BLaER1 (cell line): ENCODE data around the gene CFL1.

Source experiments
- H3K27ac ChIP-seq: shearing (Covaris generic); formaldehyde crosslinking; 2 replicates; pipeline ENCODE4 v1.8.1; 2022
- H3K27me3 ChIP-seq: shearing (Covaris generic); formaldehyde crosslinking; 2 replicates; pipeline ENCODE4 v1.8.1; 2022
- H3K36me3 ChIP-seq: shearing (Covaris generic); formaldehyde crosslinking; 2 replicates; pipeline ENCODE4 v1.8.1; 2022
- H3K4me1 ChIP-seq: shearing (Covaris generic); formaldehyde crosslinking; 2 replicates; pipeline ENCODE4 v1.8.1; 2022
- H3K4me2 ChIP-seq: shearing (Covaris generic); formaldehyde crosslinking; 2 replicates; pipeline ENCODE4 v1.8.1; 2022
- H3K4me3 ChIP-seq: shearing (Covaris generic); formaldehyde crosslinking; 2 replicates; pipeline ENCODE4 v1.8.1; 2022
- H3K9ac ChIP-seq: shearing (Covaris generic); formaldehyde crosslinking; 2 replicates; pipeline ENCODE4 v1.8.1; 2022
- H3K9me3 ChIP-seq: shearing (Covaris generic); formaldehyde crosslinking; 2 replicates; pipeline ENCODE4 v1.8.1; 2022
- H4K20me1 ChIP-seq: shearing (Covaris generic); formaldehyde crosslinking; 2 replicates; pipeline ENCODE4 v1.8.1; 2022
- Cebpa-rat ChIP-seq: shearing (Covaris generic); IDR thresholded peaks from 2 replicates; pipeline ENCODE4 v1.8.1; 2022

Gene CFL1

DNA sequence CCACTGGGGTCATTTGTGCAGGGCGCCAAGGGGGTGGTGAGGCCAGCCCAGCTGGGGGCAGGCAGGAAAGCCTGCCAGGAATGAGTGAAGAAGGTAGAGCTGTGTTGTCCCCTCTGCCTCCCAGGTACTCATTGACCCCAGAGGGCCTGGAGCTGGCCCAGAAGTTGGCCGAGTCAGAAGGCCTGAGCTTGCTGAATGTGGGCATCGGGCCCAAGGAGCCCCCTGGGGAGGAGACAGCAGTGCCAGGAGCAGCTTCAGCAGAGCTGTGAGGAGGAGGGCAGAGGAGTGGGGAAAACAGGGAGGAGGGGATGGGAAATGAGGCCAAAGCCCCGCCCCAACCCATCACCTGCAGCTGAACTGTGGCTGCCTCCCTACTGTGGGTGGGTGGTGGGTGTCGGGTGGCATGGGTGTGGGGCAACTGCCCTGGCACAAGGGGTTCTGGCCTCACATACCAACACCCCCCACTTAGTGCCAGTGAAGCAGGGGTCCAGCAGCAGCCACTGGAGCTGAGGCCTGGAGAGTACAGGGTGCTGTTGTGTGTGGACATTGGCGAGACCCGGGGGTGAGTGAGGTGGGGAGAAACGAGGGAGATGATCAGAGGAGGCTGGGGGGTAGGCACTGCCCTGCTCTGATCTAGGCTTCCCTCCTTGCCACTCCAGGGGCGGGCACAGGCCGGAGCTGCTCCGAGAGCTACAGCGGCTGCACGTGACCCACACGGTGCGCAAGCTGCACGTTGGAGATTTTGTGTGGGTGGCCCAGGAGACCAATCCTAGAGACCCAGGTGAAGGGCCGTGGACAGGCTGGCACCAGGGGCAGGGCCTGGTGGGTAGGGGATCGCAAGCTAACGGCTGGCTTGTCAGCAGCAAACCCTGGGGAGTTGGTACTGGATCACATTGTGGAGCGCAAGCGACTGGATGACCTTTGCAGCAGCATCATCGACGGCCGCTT is 5.2 kb upstream of the CFL1 start:
- Histone ChIP-seq H3K9ac (0 out of 2 replicates have a peak overlapping the region, but pooled peaks have one; percentile 22), H3K4me3 (no peak overlapping the region), H3K4me1 (peaks cover 26% of the 10 kb centered on the region), H3K27ac (no peak overlapping the region), H3K4me2 (no peak overlapping the region), H4K20me1 (peaks cover 66% of the 10 kb centered on the region), H3K9me3 (no peaks in the 10 kb centered on the region), H3K36me3 (peaks cover 66% of the 10 kb centered on the region), H3K27me3 (0 out of 2 replicates have a peak, but pooled peaks cover under 1% of the 10 kb centered on the region)
- no peak for TF ChIP-seq Cebpa-rat

DNA sequence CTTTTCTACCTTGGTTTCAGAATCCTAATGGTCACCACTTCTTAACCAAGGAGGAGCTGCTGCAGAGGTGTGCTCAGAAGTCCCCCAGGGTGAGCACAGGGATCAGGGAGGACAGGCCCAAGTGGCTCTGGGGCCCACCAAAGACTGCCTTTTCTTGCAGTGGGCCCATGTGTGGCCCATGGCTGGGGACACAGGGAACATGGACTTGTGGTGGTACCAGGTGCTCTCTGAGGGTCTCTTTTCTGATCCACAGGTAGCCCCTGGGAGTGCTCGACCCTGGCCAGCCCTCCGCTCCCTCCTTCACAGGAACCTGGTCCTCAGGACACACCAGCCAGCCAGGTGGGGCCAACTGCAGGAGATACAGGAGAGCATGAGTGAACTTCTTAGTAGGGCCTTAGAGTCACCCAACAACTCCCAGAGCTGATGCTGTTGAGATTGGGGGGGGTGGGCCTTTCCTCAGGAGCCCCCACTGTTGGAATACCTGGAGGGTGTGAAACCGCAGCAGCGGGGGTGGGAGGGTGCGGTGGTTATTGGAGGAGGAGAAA is 4.3 kb upstream of the CFL1 start:
- H3K4me3 ChIP-seq: peak overlapping the region; percentile 91; the same call in 1 of the 2 replicates
- no peak overlapping the region for H3K27ac ChIP-seq

DNA sequence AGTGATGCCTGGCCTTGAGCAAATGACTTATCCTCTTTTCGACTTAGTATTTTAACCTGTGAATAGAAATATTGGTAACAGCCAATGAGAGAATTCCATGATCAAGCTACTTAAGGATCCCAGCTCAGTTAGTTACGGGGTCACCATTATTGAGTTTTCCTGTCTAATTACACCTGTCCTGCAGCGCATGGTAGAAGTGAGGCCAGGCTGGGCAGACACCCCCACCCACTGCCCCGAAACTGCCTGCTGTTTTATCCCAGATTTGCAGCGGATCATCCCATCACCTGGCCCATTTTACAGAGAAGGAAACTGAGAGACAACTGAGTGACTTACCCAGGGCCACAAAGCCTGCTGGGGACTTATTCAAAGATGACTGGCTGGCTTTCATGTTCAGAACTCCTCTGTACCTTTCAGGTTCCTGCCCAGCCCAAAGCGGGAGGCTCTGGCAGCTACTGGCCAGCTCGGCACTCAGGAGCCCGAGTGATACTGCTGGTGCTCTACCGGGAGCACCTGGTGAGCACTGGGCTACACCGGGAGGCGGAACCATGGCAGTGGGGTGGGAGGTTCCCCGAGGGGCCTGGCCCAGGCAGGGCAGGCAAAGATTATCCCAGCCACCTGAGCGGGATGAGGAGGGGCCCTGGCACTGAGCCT is 3.7 kb upstream of the CFL1 start:
- peaks cover 53% of the 10 kb centered on the region for H3K36me3 ChIP-seq
- H3K9me3 ChIP-seq: no peaks in the 10 kb centered on the region
- H3K4me2 ChIP-seq: peak overlapping the region; percentile 89
- peaks cover 28% of the 10 kb centered on the region for H3K4me1 ChIP-seq
- peak overlapping the region; percentile 86; the same call in 1 of the 2 replicates for H3K27ac ChIP-seq
- TF ChIP-seq Cebpa-rat: no peak
- peak overlapping the region; percentile 96 for H3K9ac ChIP-seq
- H3K4me3 ChIP-seq: peak overlapping the region; percentile 91
- H3K27me3 ChIP-seq: no peaks in the 10 kb centered on the region
- H4K20me1 ChIP-seq: peaks cover 66% of the 10 kb centered on the region

More for the DNA sequence above, 4.3 kb upstream of the CFL1 start:
- Histone ChIP-seq H3K9ac (0 out of 2 replicates have a peak overlapping the region, but pooled peaks have one; percentile 96), H3K9me3 (no peaks in the 10 kb centered on the region), H4K20me1 (peaks cover 66% of the 10 kb centered on the region), H3K27me3 (no peaks in the 10 kb centered on the region), H3K36me3 (peaks cover 58% of the 10 kb centered on the region), H3K4me1 (peaks cover 26% of the 10 kb centered on the region), H3K4me2 (peak overlapping the region; percentile 89)
- no peak for TF ChIP-seq Cebpa-rat

DNA sequence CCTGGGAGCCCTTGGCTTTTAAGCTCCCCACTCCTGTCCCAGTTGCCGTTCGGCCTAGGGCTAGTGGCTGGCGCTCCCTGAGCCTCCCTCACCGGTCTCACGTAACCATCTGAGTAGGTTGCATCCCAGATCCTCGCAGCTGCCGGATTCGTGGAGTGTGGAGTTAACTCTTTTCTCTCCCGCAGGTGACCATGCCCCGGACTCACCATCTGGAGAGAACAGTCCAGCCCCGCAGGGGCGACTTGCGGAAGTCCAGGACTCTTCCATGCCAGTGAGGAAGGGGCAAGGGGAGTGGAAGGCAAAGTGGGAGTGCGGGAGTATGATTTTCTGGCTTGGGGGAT is 3.2 kb upstream of the CFL1 start:
- Histone ChIP-seq H3K36me3 (peaks cover 53% of the 10 kb centered on the region), H3K9ac (peak overlapping the region; percentile 96), H4K20me1 (peaks cover 66% of the 10 kb centered on the region), H3K4me2 (peak overlapping the region; percentile 89), H3K9me3 (no peaks in the 10 kb centered on the region), H3K4me1 (peaks cover 33% of the 10 kb centered on the region), H3K27ac (peak overlapping the region; percentile 86), H3K4me3 (peak overlapping the region; percentile 91), H3K27me3 (no peaks in the 10 kb centered on the region)
- no peak for TF ChIP-seq Cebpa-rat

DNA sequence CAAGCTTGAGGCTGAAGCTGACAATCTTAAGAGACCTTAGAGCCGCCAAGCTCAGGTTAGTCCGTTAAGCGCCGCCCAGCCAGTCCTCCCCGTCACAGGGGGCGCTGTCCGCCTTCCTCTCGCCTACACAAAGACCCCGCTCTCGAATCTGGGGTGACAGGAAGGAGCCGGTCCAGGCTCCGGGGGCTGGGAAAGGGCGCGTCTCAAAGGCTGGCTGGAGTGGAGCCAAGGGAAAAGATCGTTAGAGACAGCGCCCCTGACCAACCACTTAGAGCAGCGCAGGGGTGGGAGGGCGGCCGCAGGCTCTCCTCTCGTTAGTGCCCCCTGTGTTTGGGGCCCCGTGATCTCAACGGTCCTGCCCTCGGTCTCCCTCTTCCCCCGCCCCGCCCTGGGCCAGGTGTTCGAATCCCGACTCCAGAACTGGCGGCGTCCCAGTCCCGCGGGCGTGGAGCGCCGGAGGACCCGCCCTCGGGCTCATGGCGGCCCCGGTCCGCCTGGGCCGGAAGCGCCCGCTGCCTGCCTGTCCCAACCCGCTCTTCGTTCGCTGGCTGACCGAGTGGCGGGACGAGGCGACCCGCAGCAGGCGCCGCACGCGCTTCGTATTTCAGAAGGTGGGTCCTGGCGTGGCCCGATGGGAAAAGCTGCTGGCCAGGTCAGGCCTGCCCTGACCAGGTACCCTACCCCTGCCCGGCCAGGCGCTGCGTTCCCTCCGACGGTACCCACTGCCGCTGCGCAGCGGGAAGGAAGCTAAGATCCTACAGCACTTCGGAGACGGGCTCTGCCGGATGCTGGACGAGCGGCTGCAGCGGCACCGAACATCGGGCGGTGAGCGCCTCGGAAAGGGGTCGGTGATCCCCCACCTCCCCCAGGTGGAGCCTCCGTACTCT is 2.5 kb upstream of the CFL1 start, which contains the start of gene MUS81:
Gene MUS81 (plus strand): TSS at position 156 of the 887 bp plus-strand sequence. CDS start 321 bp downstream, at position 477.
- H4K20me1 ChIP-seq: peaks cover 66% of the 10 kb centered on the region
- peaks cover 53% of the 10 kb centered on the region for H3K36me3 ChIP-seq
- peak within 1 kb of the TSS; percentile 89 for H3K4me2 ChIP-seq
- peak within 1 kb of the TSS; percentile 91 for H3K4me3 ChIP-seq
- peaks cover 39% of the 10 kb centered on the region for H3K4me1 ChIP-seq
- peak within 1 kb of the TSS; percentile 86 for H3K27ac ChIP-seq
- H3K9ac ChIP-seq: peak within 1 kb of the TSS; percentile 96
- no peaks in the 10 kb centered on the region for H3K27me3 ChIP-seq
- TF ChIP-seq Cebpa-rat: no peak
- no peaks in the 10 kb centered on the region for H3K9me3 ChIP-seq

GRCh38 chr11:65859812-65860277 is 1.9 kb upstream of the CFL1 start:
- Histone ChIP-seq H3K9me3 (no peaks in the 10 kb centered on the region), H4K20me1 (peaks cover 66% of the 10 kb centered on the region), H3K27me3 (no peaks in the 10 kb centered on the region), H3K27ac (peak overlapping the region; percentile 86), H3K36me3 (peaks cover 53% of the 10 kb centered on the region), H3K9ac (peak overlapping the region; percentile 96), H3K4me2 (peak overlapping the region; percentile 89), H3K4me3 (peak overlapping the region; percentile 91), H3K4me1 (peaks cover 46% of the 10 kb centered on the region)
- TF ChIP-seq Cebpa-rat: no peak

- H3K36me3 ChIP-seq: peaks cover 53% of the 10 kb centered on the region
These were observed 1.3 kb upstream of the CFL1 start for GRCh38 chr11:65859095-65859811.

GRCh38 chr11:65858681-65859087 is 704 bp upstream of the CFL1 start:
- Histone ChIP-seq H3K9ac (peak overlapping the region; percentile 96), H3K36me3 (peaks cover 53% of the 10 kb centered on the region), H3K9me3 (no peaks in the 10 kb centered on the region), H4K20me1 (peaks cover 66% of the 10 kb centered on the region), H3K4me2 (peak overlapping the region; percentile 89), H3K4me1 (peaks cover 48% of the 10 kb centered on the region), H3K27ac (peak overlapping the region; percentile 86), H3K4me3 (peak overlapping the region; percentile 91), H3K27me3 (no peaks in the 10 kb centered on the region)
- no peak for TF ChIP-seq Cebpa-rat

More at GRCh38 chr11:65859095-65859811, 1.3 kb upstream of the CFL1 start:
- no peaks in the 10 kb centered on the region for H3K27me3 ChIP-seq
- H3K27ac ChIP-seq: peak overlapping the region; percentile 86
- no peak for TF ChIP-seq Cebpa-rat
- H3K4me3 ChIP-seq: peak overlapping the region; percentile 91
- H4K20me1 ChIP-seq: peaks cover 66% of the 10 kb centered on the region
- H3K4me1 ChIP-seq: peaks cover 48% of the 10 kb centered on the region
- no peaks in the 10 kb centered on the region for H3K9me3 ChIP-seq
- peak overlapping the region; percentile 96 for H3K9ac ChIP-seq
- H3K4me2 ChIP-seq: peak overlapping the region; percentile 89
